ENCODE data around the gene ATXN1.

ATXN1 gene

GRCh38 chr6:16546861-16547260 is 214.4 kb downstream of the ATXN1 start:
- Histone ChIP-seq H3K79me2 (ENCODE audit: insufficient read depth, low read depth) (no peaks in the 10 kb centered on the region), H3K4me2 (no peak overlapping the region), H3K27ac (no peak overlapping the region), H3K9ac (no peak overlapping the region), H3K4me3 (IDR thresholded peaks at IDR 0.05; ENCODE audit: insufficient read depth, low read depth, low read length) (no peak overlapping the region), H3K36me3 (ENCODE audit: insufficient read depth) (no peaks in the 10 kb centered on the region), H2AFZ (ENCODE audit: low read depth) (no peak overlapping the region), H3K4me1 (ENCODE audit: low read depth, poor library complexity, severe bottlenecking) (no peaks in the 10 kb centered on the region), H4K20me1 (ENCODE audit: insufficient read depth) (no peaks in the 10 kb centered on the region), H3K27me3 (ENCODE audit: insufficient read depth, low read depth) (no peaks in the 10 kb centered on the region)
- TF ChIP-seq CTCF (conservative IDR thresholded peaks at IDR 0.05; ENCODE audit: low read depth, low read length): no peak

GRCh38 chr6:16545382-16545781 is 215.9 kb downstream of the ATXN1 start:
- H3K36me3 ChIP-seq (ENCODE audit: insufficient read depth): no peaks in the 10 kb centered on the region
- no peak overlapping the region for H3K4me3 ChIP-seq (IDR thresholded peaks at IDR 0.05; ENCODE audit: insufficient read depth, low read depth, low read length)
- no peak overlapping the region for H2AFZ ChIP-seq (ENCODE audit: low read depth)
- H3K79me2 ChIP-seq (ENCODE audit: insufficient read depth, low read depth): no peaks in the 10 kb centered on the region
- H3K4me1 ChIP-seq (ENCODE audit: low read depth, poor library complexity, severe bottlenecking): no peaks in the 10 kb centered on the region
- no peaks in the 10 kb centered on the region for H3K27me3 ChIP-seq (ENCODE audit: insufficient read depth, low read depth)
- H3K27ac ChIP-seq: no peak overlapping the region
- TF ChIP-seq CTCF (conservative IDR thresholded peaks at IDR 0.05; ENCODE audit: low read depth, low read length): no peak
- no peak overlapping the region for H3K4me2 ChIP-seq
- no peaks in the 10 kb centered on the region for H4K20me1 ChIP-seq (ENCODE audit: insufficient read depth)
- no peak overlapping the region for H3K9ac ChIP-seq

- H3K4me2 ChIP-seq: no peak overlapping the region
These were observed 216.7 kb downstream of the ATXN1 start for GRCh38 chr6:16544521-16544920.

GRCh38 chr6:16544006-16544405 is 217.3 kb downstream of the ATXN1 start:
- H3K27me3 ChIP-seq (ENCODE audit: insufficient read depth, low read depth): no peaks in the 10 kb centered on the region
- H4K20me1 ChIP-seq (ENCODE audit: insufficient read depth): no peaks in the 10 kb centered on the region
- no peak overlapping the region for H3K9ac ChIP-seq
- H3K4me1 ChIP-seq (ENCODE audit: low read depth, poor library complexity, severe bottlenecking): no peaks in the 10 kb centered on the region
- no peaks in the 10 kb centered on the region for H3K36me3 ChIP-seq (ENCODE audit: insufficient read depth)
- H3K4me2 ChIP-seq: no peak overlapping the region
- no peaks in the 10 kb centered on the region for H3K79me2 ChIP-seq (ENCODE audit: insufficient read depth, low read depth)
- no peak overlapping the region for H2AFZ ChIP-seq (ENCODE audit: low read depth)
- TF ChIP-seq CTCF (conservative IDR thresholded peaks at IDR 0.05; ENCODE audit: low read depth, low read length): no peak
- H3K27ac ChIP-seq: no peak overlapping the region
- H3K4me3 ChIP-seq (IDR thresholded peaks at IDR 0.05; ENCODE audit: insufficient read depth, low read depth, low read length): no peak overlapping the region

More at GRCh38 chr6:16544521-16544920, 216.7 kb downstream of the ATXN1 start:
- Histone ChIP-seq H2AFZ (ENCODE audit: low read depth) (no peak overlapping the region), H3K79me2 (ENCODE audit: insufficient read depth, low read depth) (no peaks in the 10 kb centered on the region), H3K4me3 (IDR thresholded peaks at IDR 0.05; ENCODE audit: insufficient read depth, low read depth, low read length) (no peak overlapping the region), H3K36me3 (ENCODE audit: insufficient read depth) (no peaks in the 10 kb centered on the region), H3K9ac (no peak overlapping the region), H3K4me1 (ENCODE audit: low read depth, poor library complexity, severe bottlenecking) (no peaks in the 10 kb centered on the region), H3K27me3 (ENCODE audit: insufficient read depth, low read depth) (no peaks in the 10 kb centered on the region), H4K20me1 (ENCODE audit: insufficient read depth) (no peaks in the 10 kb centered on the region), H3K27ac (no peak overlapping the region)
- TF ChIP-seq CTCF (conservative IDR thresholded peaks at IDR 0.05; ENCODE audit: low read depth, low read length): no peak

All from KMS-11 (cell line).